ENCODE measurements around the gene PCSK4. TPM values are rescaled to one million over a fixed set of nuclear protein-coding genes. Genes with fewer than 3 reads are reported as not detected.

PCSK4 gene
- total RNA-seq, 1 donor from 2014 or later = 1.6 TPM

DNA sequence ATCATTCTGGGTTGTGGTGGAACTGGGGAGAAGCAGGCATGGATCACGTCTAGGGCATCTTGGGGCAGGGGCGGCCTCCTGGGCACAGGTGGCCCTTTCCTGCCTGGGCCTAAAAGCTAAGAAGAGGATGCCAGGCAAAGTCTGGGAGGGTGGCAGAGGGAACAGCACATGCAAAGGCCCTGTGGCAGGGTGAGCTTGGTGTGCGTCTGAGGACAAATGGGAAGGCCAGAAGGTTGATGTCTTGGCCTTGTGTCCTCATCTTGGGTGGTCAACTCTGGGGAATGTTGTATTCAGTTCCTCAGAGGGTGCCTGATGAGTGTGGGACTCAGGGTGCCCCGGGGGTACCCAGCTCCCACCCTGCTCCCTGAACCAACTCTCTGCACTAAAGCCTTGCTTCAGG lies 28.3 kb upstream of the PCSK4 start:
- TF ChIP-seq, protein P1, sequence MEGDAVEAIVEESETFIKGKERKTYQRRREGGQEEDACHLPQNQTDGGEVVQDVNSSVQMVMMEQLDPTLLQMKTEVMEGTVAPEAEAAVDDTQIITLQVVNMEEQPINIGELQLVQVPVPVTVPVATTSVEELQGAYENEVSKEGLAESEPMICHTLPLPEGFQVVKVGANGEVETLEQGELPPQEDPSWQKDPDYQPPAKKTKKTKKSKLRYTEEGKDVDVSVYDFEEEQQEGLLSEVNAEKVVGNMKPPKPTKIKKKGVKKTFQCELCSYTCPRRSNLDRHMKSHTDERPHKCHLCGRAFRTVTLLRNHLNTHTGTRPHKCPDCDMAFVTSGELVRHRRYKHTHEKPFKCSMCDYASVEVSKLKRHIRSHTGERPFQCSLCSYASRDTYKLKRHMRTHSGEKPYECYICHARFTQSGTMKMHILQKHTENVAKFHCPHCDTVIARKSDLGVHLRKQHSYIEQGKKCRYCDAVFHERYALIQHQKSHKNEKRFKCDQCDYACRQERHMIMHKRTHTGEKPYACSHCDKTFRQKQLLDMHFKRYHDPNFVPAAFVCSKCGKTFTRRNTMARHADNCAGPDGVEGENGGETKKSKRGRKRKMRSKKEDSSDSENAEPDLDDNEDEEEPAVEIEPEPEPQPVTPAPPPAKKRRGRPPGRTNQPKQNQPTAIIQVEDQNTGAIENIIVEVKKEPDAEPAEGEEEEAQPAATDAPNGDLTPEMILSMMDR (IDR thresholded peaks at IDR 0.05; ENCODE audit: insufficient read depth, low read length, poor library complexity, severe bottlenecking) = no peak
- no peak for DNase-seq (ENCODE audit: low read depth)

DNA sequence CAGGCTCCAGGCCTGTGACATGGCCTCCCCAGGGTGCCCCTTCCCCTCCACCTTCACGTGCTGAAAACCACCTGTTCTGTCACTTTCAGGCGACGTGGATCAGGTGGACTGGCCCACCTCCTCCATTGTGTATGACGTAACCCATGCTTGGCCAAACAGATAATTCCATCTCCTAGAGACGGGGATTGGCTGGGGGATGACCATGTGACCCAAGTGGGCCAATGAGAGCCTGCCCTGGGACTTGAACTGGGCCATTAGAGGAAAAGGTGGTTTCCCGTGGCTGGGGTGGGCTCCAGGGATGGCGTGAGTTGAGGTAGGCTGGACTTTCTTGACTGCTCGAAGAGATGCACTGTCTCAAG lies 26.2 kb upstream of the PCSK4 start:
- DNase-seq (ENCODE audit: low read depth) = no peak
- Histone ChIP-seq H3K4me3 (ENCODE audit: low read depth, low read length) (no peak overlapping the region), H3K27me3 (ENCODE audit: control insufficient read depth, insufficient read depth, low read length) (peaks cover 26% of the 10 kb centered on the region), H3K36me3 (ENCODE audit: control insufficient read depth, insufficient read depth, low read length) (no peaks in the 10 kb centered on the region)
- TF ChIP-seq, protein P1 (IDR thresholded peaks at IDR 0.05; ENCODE audit: insufficient read depth, low read length, poor library complexity, severe bottlenecking) = no peak

More for the DNA sequence above, 28.3 kb upstream of the PCSK4 start:
- peaks cover 37% of the 10 kb centered on the region for H3K27me3 ChIP-seq (ENCODE audit: control insufficient read depth, insufficient read depth, low read length)
- H3K36me3 ChIP-seq (ENCODE audit: control insufficient read depth, insufficient read depth, low read length) = no peaks in the 10 kb centered on the region
- H3K4me3 ChIP-seq (ENCODE audit: low read depth, low read length) = no peak overlapping the region

DNA sequence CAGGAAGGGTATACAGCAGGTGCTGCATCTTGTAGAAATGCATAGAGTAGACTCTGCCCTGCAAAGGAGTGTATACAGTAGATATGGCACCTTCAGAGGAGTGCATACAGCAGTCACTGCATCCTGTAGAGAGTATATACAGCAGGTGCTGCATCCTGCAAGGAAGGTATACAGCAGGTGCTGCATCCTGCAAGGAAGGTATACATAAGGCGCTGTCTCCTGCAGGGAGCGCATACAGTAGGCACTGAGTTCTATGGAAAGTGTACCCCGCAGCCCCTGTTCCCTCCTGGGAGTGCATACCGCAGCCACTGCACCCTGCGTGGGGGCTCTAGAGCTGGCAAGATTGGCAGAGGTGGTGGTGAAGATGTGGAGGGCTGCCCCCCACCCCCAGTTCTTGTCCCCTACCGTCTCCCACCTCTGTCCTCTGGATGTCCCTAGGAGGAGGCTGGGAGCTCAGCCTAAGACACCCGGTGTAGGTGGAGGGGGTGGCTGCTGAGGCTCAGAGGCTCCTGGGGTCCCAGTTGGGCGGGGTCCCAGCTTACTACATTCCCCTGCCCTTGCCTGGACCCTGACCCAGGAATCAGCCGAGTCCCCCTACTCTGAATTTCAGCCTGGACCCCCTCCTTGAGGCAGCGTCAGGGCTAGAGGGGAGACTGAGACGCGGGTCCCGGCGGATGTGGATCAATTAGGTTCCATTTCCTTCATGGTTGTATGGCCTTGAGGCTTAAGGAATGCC lies 25.0 kb upstream of the PCSK4 start:
- Histone ChIP-seq H3K36me3 (ENCODE audit: control insufficient read depth, insufficient read depth, low read length) (no peaks in the 10 kb centered on the region), H3K4me3 (ENCODE audit: low read depth, low read length) (no peak overlapping the region), H3K27me3 (ENCODE audit: control insufficient read depth, insufficient read depth, low read length) (peaks cover 22% of the 10 kb centered on the region)
- no peak for DNase-seq (ENCODE audit: low read depth)
- TF ChIP-seq, protein P1 (IDR thresholded peaks at IDR 0.05; ENCODE audit: insufficient read depth, low read length, poor library complexity, severe bottlenecking) = no peak

DNA sequence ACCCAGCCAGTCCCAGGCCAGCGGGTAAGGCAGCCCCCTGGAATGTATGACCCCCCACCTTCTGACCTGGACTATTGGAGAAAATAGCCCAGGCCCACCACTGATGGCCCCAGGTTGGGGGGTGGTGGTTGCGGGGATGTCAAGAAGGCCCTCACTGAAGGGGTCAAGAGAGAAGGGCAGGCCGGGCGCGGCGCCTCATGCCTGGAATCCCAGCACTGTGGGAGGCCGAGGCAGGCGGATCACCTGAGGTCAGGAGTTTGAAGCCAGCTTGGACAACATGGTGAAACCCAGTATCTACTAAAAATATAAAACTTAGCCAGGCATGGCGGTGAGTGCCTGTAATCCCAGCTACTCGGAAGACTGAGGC lies 24.1 kb upstream of the PCSK4 start:
- Histone ChIP-seq H3K4me3 (ENCODE audit: low read depth, low read length) (no peak overlapping the region), H3K27me3 (ENCODE audit: control insufficient read depth, insufficient read depth, low read length) (peaks cover 21% of the 10 kb centered on the region), H3K36me3 (ENCODE audit: control insufficient read depth, insufficient read depth, low read length) (no peaks in the 10 kb centered on the region)
- TF ChIP-seq, protein P1 (IDR thresholded peaks at IDR 0.05; ENCODE audit: insufficient read depth, low read length, poor library complexity, severe bottlenecking) = no peak
- DNase-seq (ENCODE audit: low read depth) = no peak

DNA sequence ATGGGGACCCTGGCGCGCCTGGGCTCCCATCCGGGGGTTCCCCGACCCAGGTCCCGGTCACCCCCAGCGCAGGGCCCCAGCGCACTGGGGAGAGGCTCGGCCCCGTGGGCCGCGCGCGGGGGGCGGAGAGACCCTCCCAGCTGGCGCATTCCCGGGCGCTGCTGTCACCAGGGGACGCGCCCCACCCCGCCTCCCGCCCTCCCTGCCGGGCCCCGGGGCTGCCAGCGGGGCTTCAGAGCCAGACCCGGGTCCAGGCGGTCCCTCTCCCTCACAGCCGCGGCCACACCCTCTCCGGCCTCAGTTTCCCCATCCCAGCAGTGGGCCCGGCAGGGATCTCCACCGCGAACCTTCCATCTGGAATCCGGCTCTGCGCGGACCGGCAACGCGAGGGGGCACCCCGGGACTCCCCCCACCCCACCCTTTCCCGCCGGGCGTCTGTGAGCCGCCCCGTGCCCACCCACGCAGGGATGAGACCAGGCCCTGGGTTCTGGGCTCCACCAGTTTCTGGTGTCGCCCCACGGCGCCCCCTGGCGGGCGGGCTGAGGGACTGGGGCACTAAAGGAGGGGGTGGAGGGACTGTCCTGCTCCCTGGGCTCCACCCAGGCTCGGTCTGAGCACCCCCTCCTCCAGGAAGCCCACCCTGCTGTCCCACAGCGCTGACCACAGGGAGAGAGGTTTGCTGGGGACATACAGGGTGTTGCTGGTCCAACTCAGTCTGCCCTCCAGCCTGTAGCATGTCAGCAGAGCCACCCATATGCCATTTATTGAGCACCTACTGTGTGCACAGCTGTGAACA lies 23.5 kb upstream of the PCSK4 start:
- DNase-seq (ENCODE audit: low read depth) = no peak
- TF ChIP-seq, protein P1 (IDR thresholded peaks at IDR 0.05; ENCODE audit: insufficient read depth, low read length, poor library complexity, severe bottlenecking) = peak; percentile 85
- no peaks in the 10 kb centered on the region for H3K36me3 ChIP-seq (ENCODE audit: control insufficient read depth, insufficient read depth, low read length)
- peak overlapping the region; percentile 45 for H3K4me3 ChIP-seq (ENCODE audit: low read depth, low read length)
- H3K27me3 ChIP-seq (ENCODE audit: control insufficient read depth, insufficient read depth, low read length) = peaks cover 21% of the 10 kb centered on the region

Measured in kidney epithelial cell (primary cell).